Testis (tissue), 3 donors: Measurements from ENCODE around the gene ING3. TPM values are rescaled to one million over a fixed set of nuclear protein-coding genes. Genes with fewer than 3 reads are reported as not detected.

Experiments used
- DNase-seq: peaks from one replicate; pipeline ENCODE4 v3.0.0-alpha.2; 2019
- H3K27ac ChIP-seq, 2 donors: fragments of 200-600 bp; sonication (generic); one replicate each; pipeline ENCODE4 v1.5.1; 2019
- H3K27me3 ChIP-seq: fragments of 200-600 bp; sonication (generic); one replicate; pipeline ENCODE4 v1.5.1; 2019
- H3K36me3 ChIP-seq: fragments of 200-600 bp; sonication (generic); one replicate; pipeline ENCODE4 v1.5.1; 2017; ENCODE audit warnings: low read depth; ENCODE audit errors: missing control alignments
- H3K4me1 ChIP-seq: fragments of 200-600 bp; sonication (generic); one replicate; pipeline ENCODE4 v1.5.1; 2019
- H3K4me3 ChIP-seq, 2 donors: fragments of 200-600 bp; sonication (generic); one replicate each; pipeline ENCODE4 v1.5.1; 2017 to 2019
- H3K9me3 ChIP-seq: fragments of 200-600 bp; sonication (generic); one replicate; pipeline ENCODE4 v1.5.1; 2017
- CTCF ChIP-seq, 3 experiments: fragments of 450-650 bp in 2 of 3; fragments of 200-600 bp in 1 of 3; sonication (generic) in 1 of 3; IDR thresholded peaks; one replicate each; pipeline ENCODE4 v1.5.1; 2016 to 2019; ENCODE audit warnings: antibody characterized with exemption in 3 of 3, mild to moderate bottlenecking in 2 of 3, moderate library complexity in 1 of 3
- POLR2A ChIP-seq: fragments of 450-650 bp; IDR thresholded peaks from one replicate; pipeline ENCODE4 v1.6.1; 2017; ENCODE audit warnings: antibody characterized with exemption, mild to moderate bottlenecking, moderate library complexity
- WGBS, 2 donors: methylation state at CpG; one replicate each; pipeline ENCODE4 v1.1.5; 2018; 5-methylcytosine and 5-hydroxymethylcytosine counted together
- intact Hi-C: fragments of 100-400 bp; cut with DNase I; formaldehyde crosslinking; loops from one replicate; pipeline ENCODE4 v1.15.1; 2023; ENCODE audit warnings: low total_unique reads
- polyA plus RNA-seq: library from polyadenylated mRNA; stranded (reverse); fragments of 350-450 nt; fragmentation: Illumina TruSeq; extraction: RNeasy Lipid Tissue Mini Kit (QIAGEN cat#74804); gene quantifications from one replicate; pipeline ENCODE4 v1.2.3, GENCODE V29; 2014; ENCODE audit warnings: low read depth, low replicate concordance; ENCODE audit not compliant: insufficient read depth
- total RNA-seq, 2 donors: library from RNA; depleted of rRNA; stranded (reverse); fragments of >200 nt; gene quantifications; one replicate each; pipeline ENCODE4 v1.2.3, GENCODE V29; 2016

ING3 gene
- total and polyA plus RNA-seq, 3 donors from 2014 or later: 14.7 to 22.7 (median 15.9) TPM

GRCh38 chr7:121017586-121017985, 67.0 kb downstream of the ING3 start:
- no peak overlapping the region for H3K4me3 ChIP-seq
- H3K27me3 ChIP-seq: no peaks in the 10 kb centered on the region
- H3K27ac ChIP-seq: no peak overlapping the region
- intact Hi-C loops: no loop called here
- DNase-seq: no peak
- no peak for TF ChIP-seq CTCF (IDR thresholded peaks at IDR 0.05)
- 63 to 72% methylated on average over 1 of the region's 1 CpG for WGBS, 2 donors
- peaks cover 5% of the 10 kb centered on the region for H3K4me1 ChIP-seq
- H3K9me3 ChIP-seq: no peaks in the 10 kb centered on the region
- H3K36me3 ChIP-seq: no peaks in the 10 kb centered on the region

GRCh38 chr7:121019018-121019417, 68.4 kb downstream of the ING3 start:
- intact Hi-C loops: no loop called here
- H3K9me3 ChIP-seq: no peaks in the 10 kb centered on the region
- peaks cover 11% of the 10 kb centered on the region for H3K4me1 ChIP-seq
- no peak overlapping the region for H3K4me3 ChIP-seq
- no peak overlapping the region for H3K27ac ChIP-seq
- TF ChIP-seq CTCF (IDR thresholded peaks at IDR 0.05) (no peak), POLR2A (no peak)
- H3K27me3 ChIP-seq: no peaks in the 10 kb centered on the region
- H3K36me3 ChIP-seq: no peaks in the 10 kb centered on the region
- WGBS, 2 donors: 74 to 86% methylated on average over 2 of the region's 2 CpGs
- DNase-seq: no peak

DNA sequence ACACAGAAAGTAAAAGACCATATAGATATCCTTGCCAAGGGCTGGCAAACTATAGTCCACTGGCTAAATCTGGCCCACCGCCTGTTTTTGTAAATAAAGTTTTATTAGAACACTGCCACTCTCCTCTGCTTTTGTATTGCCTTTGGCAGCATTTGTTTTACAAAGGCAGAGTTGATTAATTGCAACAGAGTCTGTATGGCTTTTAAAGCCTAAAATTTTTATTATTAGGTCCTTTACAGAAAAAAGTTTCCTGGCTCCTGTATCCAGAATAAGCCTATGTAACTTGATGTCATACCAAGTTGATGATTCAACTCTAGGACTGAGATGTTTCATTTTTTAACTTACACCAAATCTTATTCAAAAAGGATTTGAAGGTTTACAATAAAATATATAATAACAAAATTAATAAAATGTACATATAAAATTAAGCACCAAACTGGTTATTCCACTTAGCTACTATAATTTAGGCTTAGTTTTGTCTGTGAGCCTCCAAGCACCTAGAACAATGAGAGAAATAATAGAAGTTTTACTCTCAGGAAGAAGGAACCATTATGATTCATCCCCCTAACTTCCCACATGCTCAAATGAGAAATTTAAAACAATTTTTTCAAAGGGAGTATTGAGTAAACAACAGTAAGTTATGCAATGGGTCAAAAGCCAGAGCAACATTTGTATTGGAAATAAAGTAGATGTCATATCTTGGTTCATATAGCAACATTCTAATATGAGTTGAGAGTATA, 69.8 kb downstream of the ING3 start:
- peak overlapping the region in 1 of 2 donors; percentile 22 for H3K27ac ChIP-seq
- H3K4me3 ChIP-seq: no peak overlapping the region
- H3K36me3 ChIP-seq: no peaks in the 10 kb centered on the region
- 97 to 100% methylated on average over 1 of the region's 1 CpG for WGBS, 2 donors
- DNase-seq: no peak
- intact Hi-C loops: no loop called here
- H3K9me3 ChIP-seq: no peaks in the 10 kb centered on the region
- TF ChIP-seq POLR2A: no peak
- TF ChIP-seq CTCF (IDR thresholded peaks at IDR 0.05): no peak
- peaks cover 8% of the 10 kb centered on the region for H3K4me1 ChIP-seq
- H3K27me3 ChIP-seq: no peaks in the 10 kb centered on the region

DNA sequence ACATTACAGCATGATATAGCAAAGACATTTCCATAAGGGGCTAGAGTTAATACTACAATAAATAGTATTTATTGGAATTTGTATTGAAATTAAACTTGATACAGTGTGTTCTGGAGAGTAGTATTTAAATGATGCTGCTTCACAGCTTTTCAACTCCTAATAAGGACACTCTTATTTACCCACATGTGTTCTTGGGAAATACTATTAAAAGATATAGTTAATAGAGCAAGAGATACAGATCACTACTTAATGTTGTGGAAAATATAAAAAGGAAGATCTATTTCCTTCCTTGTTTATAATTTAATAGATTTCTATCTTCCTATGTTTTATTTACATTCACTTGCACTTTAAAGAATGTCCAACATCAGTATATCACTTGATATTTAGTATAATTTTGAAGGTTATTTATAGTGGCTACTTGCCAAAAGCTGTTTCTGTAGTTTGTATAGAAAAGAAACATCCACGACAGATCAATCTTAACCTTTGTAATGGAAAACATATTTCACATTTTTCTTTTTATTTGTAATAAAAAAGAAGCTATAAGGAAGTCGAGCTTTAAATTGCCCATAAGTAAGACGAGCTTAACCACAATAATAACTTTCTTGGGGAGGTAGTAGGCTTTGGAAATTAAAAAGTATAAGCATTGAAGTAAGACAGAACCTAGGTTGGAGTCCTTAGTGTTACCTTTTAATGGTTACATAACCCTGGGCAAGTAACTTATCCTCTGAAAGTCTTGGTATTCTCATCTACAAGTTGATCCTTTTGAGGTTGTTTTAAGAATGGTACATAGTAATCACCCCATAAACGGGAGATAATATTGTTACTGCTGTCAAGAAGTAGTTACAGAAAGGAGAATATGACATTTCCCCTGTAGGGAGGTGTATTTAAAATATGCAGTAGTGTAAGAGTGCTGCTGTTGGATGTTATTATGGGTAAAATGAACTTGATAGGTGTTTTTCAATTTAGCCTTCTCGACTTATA, 70.7 kb downstream of the ING3 start:
- Histone ChIP-seq H3K27ac (no peak overlapping the region), H3K9me3 (no peaks in the 10 kb centered on the region), H3K4me3 (no peak overlapping the region), H3K36me3 (no peaks in the 10 kb centered on the region), H3K4me1 (peaks cover 6% of the 10 kb centered on the region), H3K27me3 (no peaks in the 10 kb centered on the region)
- intact Hi-C loops: no loop called here
- TF ChIP-seq POLR2A: no peak
- no peak for TF ChIP-seq CTCF (IDR thresholded peaks at IDR 0.05)
- no peak for DNase-seq
- 59 to 68% methylated on average over 5 of the region's 5 CpGs for WGBS, 2 donors
